HL-60/S4 treated with phorbol 12-myristate 13-acetate at 8.2 ng/mL for 4 days and 3 days (cell line): Measurements from ENCODE around the gene KLF13.

Experiments
- in situ Hi-C: fragments of 300-500 bp; cut with MboI; formaldehyde crosslinking; loops from 2 replicates; pipeline ENCODE4 v1.15.0; 2022; ENCODE audit warnings: low sequenced_read_pairs

KLF13 gene

DNA sequence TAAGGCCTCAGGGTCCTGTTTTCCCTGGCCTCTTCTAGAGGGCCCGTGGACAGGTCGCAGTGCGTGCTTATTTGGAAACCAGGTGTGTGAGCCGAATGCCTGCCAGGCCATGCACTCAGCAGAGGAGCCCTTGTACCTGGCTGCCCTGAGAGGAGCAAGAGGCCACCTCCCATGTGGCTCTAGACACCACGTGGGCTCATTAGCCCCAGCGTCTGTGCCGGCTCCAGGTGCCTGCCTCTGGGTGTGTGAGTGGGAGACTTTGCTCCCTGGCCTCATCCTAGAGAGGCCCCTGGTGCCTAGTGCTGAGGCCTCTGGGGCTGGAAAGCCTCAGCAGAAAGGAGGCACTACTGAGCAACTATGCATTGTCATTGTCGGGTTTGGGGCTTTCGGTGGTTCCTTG lies 50.4 kb downstream of the KLF13 start:
- in situ Hi-C loops: no loop called here

DNA sequence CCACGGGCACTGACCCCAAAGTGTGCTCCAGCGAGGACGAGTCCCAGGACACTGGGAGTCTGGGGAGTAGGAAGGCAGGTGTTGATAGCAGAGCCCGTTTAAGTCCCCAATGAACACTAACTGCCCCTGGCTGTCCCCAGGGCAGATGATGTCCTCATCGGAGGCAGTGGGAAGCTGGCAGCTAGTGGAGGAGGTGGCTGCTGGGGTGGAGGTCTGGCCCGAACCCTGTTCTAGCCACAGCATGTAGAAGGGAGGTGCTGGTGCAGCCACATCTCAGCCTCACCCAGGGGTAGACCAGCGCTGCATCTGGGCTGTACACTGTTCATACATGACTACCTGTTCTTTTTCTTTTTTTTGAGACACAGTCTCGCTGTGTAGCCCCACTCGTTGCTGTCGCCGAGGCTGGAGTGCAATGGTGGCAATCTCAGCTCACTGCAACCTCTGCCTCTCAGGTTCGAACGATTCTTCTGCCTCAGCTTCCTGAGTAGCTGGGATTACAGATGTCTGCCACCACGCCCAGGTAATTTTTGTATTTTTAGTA lies 51.8 kb downstream of the KLF13 start:
- in situ Hi-C loops: no loop called here

DNA sequence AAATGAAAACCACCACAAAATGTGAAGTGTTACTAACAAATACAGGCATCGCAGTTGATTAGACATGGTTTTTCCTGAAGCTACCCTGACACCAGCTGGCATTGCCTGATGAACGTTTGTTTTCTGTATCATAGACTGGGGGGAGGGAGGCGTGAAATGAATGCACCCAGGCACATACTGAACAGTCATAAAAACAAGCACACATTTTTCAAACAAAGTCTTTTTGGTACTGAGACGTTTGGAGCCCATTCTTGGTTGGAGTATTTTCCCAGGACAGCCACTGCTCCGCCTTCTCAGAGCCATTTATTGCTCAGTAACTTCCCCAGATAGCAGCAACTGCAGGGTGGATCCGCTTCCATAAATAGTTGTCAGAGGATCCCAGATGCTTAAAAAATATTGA lies 52.4 kb downstream of the KLF13 start:
- in situ Hi-C loops: no loop called here

- in situ Hi-C loops: no loop called here
These were observed 52.9 kb downstream of the KLF13 start for GRCh38 chr15:31379577-31379976.

DNA sequence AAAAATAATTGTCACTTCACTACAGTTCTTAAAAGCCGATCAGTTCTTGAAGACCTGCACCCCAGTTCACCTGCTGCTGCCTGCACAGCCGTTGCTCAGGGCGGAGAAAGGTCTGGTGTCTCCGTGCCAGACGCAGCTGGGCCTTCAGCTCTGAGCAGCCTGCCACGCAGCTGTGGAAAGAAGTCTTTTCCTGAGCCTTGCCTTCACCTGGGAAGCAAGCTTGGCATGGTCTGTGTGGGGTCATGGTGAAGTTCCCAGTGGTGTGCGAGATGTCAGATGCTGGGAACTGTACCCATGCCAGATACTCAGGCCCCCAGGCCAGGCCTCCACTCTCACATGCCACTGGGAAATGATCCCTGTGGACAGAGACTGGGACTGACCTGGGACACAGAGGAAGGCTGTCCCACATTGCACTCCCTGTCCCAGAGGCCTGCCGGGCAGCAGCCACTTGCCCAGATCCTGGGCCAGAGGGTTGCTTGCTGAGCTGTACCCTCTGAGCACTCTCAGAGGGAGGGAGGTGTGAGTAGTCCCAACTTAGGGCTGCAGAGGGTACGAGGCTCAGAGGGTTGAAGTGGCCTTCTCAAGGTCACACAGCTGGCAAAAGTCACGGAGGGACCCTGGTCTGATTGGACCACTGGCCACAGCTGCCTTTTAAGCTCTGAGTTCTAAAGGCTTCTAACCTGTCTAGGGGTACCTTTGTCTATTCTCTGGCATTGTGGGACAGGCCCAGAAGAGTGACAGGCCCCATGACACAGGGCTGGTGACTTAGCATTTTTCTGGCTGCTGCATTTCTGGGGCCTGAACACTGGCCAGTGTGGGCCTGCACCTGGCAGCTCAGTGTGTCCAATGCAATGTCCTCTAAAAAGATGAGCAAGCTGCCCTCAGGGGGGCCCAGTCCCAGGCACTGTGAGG lies 55.4 kb downstream of the KLF13 start:
- in situ Hi-C loops: no loop called here

GRCh38 chr15:31382713-31383045 lies 56.0 kb downstream of the KLF13 start:
- in situ Hi-C loops: no loop called here

DNA sequence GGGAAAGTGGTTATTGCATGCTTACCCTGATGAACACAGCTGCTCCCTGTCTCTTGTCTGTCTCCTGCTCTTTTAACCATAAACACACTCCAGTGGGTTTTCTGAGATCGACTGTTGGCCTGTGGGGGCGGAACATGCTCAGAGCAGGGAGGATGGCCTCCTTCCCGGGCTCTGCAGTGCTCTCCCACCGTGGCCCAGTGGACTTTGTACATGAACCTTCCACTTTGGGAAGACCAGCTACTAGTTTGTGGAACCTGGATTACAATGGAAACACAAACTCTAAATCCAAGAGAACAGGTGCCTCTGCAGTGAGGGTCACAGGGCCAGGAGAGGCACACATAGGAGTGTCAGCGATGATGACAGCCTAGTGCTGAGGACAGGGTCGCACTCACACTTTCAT lies 56.5 kb downstream of the KLF13 start:
- in situ Hi-C loops: no loop called here

DNA sequence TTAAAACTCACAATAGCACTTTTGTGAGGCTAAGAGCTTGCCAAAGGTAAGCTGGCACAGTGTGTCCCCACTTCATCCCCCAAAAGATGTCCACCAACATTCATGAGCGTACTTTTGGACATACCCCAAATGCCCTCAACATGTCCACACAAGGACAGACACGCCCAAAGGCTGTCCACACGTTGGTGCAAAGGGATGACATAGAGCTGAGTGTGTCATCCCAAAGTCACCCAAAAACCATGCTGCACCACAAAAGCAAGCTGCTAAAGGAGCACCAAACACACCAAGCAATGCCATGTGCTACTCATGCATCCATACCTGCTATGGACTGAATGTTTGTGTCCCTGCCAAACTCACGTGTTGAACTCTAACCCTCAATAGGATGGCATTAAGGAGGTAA lies 57.9 kb downstream of the KLF13 start:
- in situ Hi-C loops: no loop called here

DNA sequence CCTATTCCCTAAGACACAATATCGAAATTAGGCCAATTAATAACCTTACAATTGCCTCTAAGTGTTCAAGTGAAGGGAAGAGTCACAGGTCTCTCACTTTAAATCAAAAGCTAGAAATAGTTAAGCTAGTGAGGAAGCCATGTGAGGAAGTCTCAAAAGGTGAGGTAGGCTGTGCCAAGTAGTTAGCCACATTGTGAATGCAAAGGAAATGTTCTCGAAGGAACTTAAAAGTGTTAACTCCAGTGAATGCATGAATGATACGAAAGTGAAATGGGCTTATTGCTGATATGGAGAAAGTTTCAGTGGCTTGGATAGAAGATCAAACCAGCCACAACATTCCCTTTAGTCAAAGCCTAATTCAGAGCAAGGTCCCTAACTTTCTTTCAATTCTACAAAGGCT lies 59.1 kb downstream of the KLF13 start:
- in situ Hi-C loops: no loop called here

DNA sequence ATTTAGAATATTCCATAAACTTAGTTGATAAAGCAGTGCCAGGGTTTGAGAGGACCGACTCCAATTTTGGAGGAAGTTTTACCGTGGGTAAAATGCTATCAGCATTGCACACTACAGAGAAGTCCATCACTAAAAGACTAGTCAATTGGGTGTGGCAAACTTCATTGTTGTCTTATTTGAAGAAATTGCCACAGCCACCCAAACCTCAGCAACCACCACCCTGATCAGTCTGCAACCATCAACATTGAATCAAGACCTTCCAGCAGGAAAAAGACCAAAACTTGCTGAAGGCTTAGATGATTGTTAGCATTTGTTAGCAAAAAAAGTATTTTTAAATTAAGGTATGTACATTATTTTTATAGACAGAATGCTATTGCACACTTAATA lies 60.5 kb downstream of the KLF13 start:
- in situ Hi-C loops: no loop called here

DNA sequence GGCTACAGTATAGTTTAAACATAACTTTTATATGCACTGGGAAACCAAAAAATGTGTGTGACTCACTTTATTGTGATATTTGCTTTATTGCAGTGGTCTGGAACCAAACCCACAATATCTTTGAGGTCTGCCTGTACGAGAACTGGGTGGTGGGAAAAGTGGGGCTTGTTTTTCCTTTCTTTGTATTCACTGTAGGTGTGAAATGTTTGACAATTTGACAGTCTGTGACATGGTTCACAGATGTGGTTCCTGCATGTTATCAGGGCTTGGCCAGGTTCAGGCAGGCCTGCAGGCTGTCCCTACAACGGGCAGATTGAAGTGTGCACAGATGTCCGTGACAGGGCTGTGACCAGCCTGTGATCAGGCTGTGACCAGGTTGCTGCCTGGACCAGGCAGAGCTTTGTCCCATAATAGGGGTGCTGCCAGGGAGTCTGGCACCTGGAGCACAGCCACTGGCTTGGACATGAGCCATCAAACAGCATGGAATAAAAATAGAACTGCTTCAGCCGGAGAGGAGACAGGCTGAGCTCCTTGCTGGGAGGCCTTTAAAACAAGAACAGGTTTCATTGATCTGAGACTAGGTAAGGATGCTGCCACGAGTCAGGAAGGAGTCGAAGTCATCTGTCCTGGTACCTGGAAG lies 61.0 kb downstream of the KLF13 start:
- in situ Hi-C loops: no loop called here

DNA sequence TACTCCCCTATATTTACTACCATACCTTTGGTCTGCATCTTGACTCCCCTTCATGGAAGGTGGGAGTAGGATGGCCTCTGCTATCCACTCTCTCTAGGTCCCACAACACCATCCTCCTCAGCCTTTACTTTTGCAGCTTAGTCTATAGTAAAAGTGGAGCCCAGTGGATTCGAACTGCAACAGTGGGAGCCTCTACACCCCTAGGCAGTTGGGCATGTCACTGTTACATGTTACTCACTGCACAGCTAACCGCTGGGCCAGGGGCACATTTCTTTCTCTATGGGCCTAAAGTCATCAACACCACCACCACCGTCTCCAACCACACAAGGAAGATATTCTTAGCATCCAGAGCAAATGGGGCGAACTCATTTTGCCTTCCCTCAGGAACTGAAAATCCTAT lies 62.9 kb downstream of the KLF13 start:
- in situ Hi-C loops: no loop called here

DNA sequence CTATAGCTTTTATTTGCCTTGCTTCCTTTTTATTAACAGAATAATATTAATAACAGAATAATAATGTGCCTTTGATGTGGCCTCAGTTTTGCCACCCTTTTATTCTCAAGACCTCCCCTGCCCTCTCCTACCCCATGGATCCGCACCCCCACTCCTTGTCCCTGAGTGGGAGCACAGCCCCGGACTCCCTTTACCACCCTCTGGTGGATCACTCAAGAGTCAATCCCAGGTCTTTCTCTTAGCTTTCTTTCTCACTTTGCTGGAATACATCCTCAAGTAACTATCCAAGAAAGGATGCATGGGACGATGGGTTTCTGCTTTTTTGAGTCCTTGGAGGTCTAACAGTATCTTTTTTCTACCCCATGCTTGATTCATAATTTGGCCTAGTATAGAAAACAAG lies 63.4 kb downstream of the KLF13 start:
- in situ Hi-C loops: no loop called here

- in situ Hi-C loops: no loop called here
These were observed 64.3 kb downstream of the KLF13 start for GRCh38 chr15:31390777-31391486.

- in situ Hi-C loops: no loop called here
These were observed 65.3 kb downstream of the KLF13 start for GRCh38 chr15:31391687-31392671.

GRCh38 chr15:31392761-31393401 lies 66.2 kb downstream of the KLF13 start:
- in situ Hi-C loops: no loop called here

GRCh38 chr15:31393444-31394091 lies 66.9 kb downstream of the KLF13 start:
- in situ Hi-C loops: no loop called here

DNA sequence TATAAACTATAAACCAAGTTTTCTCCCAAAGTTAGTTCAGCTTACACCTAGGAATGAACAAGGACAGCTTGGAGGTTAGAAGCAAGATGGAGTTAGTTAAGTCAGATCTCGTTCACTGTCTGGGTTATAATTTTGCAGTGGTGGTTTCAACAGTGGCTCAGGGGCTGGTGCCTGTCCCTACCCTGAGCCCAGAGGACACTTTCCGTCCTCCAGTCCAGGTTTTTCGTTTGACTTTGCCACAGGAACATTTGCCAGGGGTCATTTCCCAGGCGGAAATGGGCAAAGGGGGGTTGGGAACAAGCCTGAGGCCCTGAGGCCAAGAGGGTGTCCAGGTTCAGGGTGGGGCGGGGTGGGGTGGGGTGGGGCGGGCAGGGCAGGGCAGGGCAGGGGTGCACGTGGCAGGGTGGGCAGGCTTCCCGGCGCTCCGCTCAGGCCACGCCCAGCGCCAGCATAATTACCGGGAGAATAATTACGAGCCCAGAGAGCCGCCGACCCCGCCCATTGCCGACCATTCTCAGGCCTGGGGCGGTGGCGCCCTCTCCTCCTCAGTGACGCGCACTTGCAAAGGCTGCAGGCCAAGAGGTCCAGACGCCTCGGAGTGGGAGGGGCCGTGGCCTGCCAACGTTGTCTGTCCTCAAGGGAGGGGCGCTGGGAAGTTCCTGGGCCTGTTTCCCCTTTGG lies 70.4 kb downstream of the KLF13 start:
- in situ Hi-C loops: no loop called here
